HL-60 (cell line): ENCODE results near the gene TSPEAR.

ENCODE experiments used
- CTCF ChIP-seq: IDR thresholded peaks from one replicate; pipeline ENCODE4 v1.5.1; 2011; ENCODE audit warnings: low read length, control low read depth, inconsistent platforms; ENCODE audit not compliant: insufficient read depth
- REST ChIP-seq: IDR thresholded peaks from 2 replicates; pipeline ENCODE4 v1.6.1; 2012; ENCODE audit warnings: low read depth; ENCODE audit not compliant: insufficient replicate concordance

GRCh38 chr21:44514218-44514520, 197.2 kb downstream of the TSPEAR start:
- TF ChIP-seq CTCF: no peak
- TF ChIP-seq REST: no peak
